ENCODE results near the gene DIPK1C.

DIPK1C gene

GRCh38 chr18:74418023-74418422 lies 39.1 kb downstream of the DIPK1C start:
- DNase-seq (ENCODE audit: low read depth): no peak

GRCh38 chr18:74416124-74416523 lies 41.0 kb downstream of the DIPK1C start:
- DNase-seq (ENCODE audit: low read depth): no peak

- no peak for DNase-seq (ENCODE audit: low read depth)
Observed at GRCh38 chr18:74414953-74415515, 42.1 kb downstream of the DIPK1C start.

- no peak for DNase-seq (ENCODE audit: low read depth)
Observed at GRCh38 chr18:74413836-74414235, 43.3 kb downstream of the DIPK1C start.

GRCh38 chr18:74412116-74412880 lies 44.8 kb downstream of the DIPK1C start:
- no peak for DNase-seq (ENCODE audit: low read depth)

- no peak for DNase-seq (ENCODE audit: low read depth)
Observed at GRCh38 chr18:74411475-74411874, 45.6 kb downstream of the DIPK1C start.

- DNase-seq (ENCODE audit: low read depth): no peak
Observed at GRCh38 chr18:74410441-74410992, 46.6 kb downstream of the DIPK1C start.

- no peak for DNase-seq (ENCODE audit: low read depth)
Observed at GRCh38 chr18:74407888-74408287, 49.2 kb downstream of the DIPK1C start.

- no peak for DNase-seq (ENCODE audit: low read depth)
Observed at GRCh38 chr18:74402806-74403433, 54.2 kb downstream of the DIPK1C start.

GRCh38 chr18:74400813-74401212 lies 56.3 kb downstream of the DIPK1C start:
- DNase-seq (ENCODE audit: low read depth): no peak

GRCh38 chr18:74399091-74399887 lies 57.8 kb downstream of the DIPK1C start:
- no peak for DNase-seq (ENCODE audit: low read depth)

- DNase-seq (ENCODE audit: low read depth): no peak
Observed at GRCh38 chr18:74397572-74397971, 59.5 kb downstream of the DIPK1C start.

GRCh38 chr18:74396171-74397169 lies 60.6 kb downstream of the DIPK1C start:
- no peak for DNase-seq (ENCODE audit: low read depth)

GRCh38 chr18:74395648-74396154 lies 61.4 kb downstream of the DIPK1C start:
- DNase-seq (ENCODE audit: low read depth): no peak

- DNase-seq (ENCODE audit: low read depth): no peak
Observed at GRCh38 chr18:74395006-74395405, 62.1 kb downstream of the DIPK1C start.

GRCh38 chr18:74392323-74392722 lies 64.8 kb downstream of the DIPK1C start:
- DNase-seq (ENCODE audit: low read depth): no peak

GRCh38 chr18:74390900-74391299 lies 66.2 kb downstream of the DIPK1C start:
- DNase-seq (ENCODE audit: low read depth): no peak

- no peak for DNase-seq (ENCODE audit: low read depth)
Observed at GRCh38 chr18:74389991-74390390, 67.1 kb downstream of the DIPK1C start.

- DNase-seq (ENCODE audit: low read depth): no peak
Observed at GRCh38 chr18:74389171-74389927, 67.8 kb downstream of the DIPK1C start.

GRCh38 chr18:74388227-74388626 lies 68.9 kb downstream of the DIPK1C start:
- DNase-seq (ENCODE audit: low read depth): no peak
